GM21529 (cell line): ENCODE data around the gene PDE4A.
"Not testable (repeated sequence)": the region's sequence is repeated elsewhere in the genome, so short reads cannot be mapped to it uniquely, and the experiment has no call there.

Experiments
- ATAC-seq: cut with Tn5 transposase; IDR thresholded peaks from one replicate; pipeline ENCODE4 v1.9.1; 2021; ENCODE audit not compliant: unreplicated experiment

Gene PDE4A

DNA sequence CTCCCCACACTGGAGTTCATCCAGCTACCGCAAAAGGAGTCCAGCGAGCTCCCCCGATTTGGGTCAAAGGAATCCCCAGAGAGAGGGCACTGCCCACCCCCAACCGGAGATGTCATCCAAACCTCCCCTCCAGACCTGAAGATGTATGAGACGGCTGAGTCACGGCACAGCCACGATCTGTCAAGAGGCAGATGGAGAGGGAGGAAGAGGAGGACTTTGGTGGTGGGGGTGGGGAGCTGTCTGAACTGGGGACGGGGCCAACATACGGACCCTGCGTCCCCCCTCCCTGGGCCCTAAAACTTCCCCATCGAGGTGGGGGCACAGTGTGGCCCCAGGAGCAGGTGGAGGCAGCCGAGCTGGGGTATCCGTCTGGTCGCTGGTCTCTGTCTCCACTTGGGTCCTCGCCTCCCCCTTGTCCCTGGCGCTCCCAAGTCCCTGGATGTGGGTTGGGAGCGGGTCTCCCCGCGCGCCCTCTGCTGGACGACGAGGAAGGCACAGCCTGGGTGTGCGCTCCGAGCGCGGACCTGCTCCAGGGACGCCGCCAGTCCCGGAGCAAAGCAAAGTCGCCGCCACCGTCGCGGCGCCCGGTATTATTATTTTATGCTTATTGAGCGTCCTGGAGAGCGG lies 3.8 kb downstream of the PDE4A start:
- ATAC-seq = peak; percentile 39

DNA sequence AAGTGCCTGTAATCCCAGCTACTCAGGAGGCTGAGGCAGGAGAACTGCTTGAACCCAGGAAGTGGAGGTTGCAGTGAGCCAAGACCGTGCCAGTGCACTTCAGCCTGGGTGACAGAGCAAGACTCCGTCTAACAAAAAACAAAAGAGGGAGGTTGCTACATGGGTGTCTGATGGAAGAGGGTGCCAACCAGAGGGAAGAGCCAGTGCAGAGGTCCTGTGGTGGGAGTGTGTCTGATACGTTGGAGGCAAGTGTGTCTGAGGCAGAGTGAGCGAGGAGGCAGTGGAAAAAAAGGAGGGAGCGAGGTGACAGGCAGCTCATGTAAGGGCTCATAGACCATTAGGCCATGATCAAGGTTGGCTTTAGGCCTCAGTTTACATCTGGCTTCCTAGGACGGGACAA lies 6.8 kb downstream of the PDE4A start:
- no peak for ATAC-seq

DNA sequence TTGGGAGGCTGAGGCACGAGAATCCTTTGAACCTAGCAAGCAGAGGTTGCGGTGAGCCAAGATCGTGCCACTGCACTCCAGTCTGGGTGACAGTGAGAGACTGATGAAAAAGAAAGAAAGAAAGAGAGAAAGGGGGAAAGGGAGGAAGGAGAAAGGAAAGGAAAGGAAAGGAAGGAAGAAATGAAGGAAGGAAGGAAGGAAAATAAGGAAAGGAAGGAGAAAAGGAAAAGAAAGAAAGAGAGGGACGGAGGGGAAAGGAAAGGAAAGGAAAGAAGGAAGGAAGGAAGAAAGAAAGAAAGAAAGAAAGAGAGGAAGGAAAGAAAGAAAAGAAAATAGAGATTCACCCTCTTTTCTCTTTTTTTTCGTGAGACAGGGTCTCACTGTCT lies 8.7 kb downstream of the PDE4A start:
- ATAC-seq = no peak

DNA sequence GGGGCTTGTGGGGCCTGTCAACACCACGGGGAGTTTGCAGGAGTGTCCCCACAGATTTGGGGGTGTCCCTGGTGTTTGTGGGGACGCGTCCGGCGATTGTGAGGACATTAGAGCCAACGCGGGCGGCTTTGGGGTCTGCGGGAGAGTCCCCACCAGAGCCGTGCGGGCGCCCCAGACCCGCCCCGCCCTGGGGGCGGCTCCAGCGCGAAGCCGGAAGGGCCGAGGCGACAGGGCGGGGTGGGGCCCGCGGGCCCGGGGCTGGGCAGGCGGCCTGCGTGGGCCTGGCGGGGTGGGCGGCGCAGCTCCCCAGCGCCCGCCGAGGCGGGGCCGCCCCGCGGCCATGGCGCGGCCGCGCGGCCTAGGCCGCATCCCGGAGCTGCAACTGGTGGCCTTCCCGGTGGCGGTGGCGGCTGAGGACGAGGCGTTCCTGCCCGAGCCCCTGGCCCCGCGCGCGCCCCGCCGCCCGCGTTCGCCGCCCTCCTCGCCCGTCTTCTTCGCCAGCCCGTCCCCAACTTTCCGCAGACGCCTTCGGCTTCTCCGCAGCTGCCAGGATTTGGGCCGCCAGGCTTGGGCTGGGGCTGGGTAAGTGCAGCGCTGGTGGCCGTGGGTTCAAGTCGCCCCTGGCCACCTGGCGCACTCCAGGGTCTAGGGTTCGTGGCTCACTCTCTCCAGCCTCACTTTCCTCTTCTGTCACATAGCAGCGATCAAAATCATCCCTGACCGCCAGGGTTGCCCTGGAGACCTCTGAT lies 10.3 kb downstream of the PDE4A start:
- no peak for ATAC-seq

DNA sequence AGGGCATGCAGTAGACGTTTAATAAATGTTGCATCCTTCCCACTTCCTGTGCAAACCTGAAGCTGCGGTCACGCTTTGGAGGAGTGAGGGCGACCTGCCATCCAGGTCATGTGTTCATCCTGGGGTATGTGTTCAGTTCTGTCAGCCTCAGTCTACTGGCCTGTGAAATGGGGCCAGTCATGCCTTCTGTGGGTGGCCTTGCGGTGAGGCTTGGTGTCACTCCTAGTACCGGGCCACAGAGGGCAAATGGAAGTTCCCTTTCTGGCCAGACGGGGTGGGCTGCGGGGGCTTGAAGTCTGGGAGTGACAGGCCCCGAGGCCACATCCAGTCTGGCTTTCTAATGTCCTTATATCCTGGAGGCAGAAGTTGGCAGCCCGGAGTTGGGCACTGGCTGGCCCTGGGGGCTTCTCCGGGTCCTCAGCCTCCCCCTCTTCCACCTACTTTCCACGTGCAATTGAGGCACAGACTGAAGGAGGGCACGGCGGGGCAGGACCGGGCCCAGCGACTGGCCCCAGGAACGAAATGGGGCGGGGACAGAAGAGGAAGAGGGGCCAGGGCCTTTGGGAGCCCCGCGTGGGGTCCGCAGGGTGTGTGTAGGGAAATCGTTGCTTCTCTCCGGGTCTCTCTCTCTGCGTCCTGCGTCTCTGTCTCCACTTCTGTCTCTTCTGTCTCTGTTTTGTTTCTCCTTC lies 11.1 kb downstream of the PDE4A start:
- ATAC-seq = no peak

DNA sequence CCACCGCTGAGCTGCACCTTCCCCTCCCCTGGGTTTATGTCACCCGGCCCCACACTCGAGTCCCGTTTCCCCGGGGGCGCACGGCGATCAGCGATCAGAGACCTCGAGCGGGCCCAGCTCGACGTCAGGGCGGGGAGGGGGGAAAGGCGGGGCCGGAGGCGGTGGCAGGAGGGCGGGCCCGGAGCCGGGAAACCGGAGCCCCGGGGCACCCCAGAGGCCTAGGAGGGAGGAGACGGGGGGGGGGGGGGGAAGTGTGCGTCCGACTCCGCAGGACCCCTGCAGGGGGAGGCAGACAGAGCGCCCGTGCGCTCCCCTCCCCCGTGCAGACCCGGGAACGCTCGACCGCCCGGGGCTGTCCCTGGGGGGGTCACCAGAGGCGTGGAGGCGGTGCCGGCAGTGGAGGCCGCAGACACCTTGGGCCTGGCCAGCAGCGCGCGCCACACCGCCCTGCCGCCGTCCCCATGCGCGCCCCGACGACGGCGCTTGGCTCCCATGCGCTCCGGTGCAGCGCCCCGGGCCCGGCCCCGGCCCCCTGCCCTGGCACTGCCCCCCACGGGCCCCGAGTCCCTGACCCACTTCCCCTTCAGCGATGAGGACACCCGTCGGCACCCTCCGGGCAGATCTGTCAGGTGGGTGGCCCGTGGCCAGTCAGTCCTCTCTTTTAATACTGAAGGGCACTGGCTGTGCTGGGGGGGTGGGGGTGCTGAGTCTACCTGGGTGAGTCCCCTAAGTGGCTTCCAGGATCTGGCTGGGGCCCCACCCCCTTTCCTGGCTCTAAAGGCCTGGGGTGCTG lies 11.8 kb downstream of the PDE4A start:
- no peak for ATAC-seq

DNA sequence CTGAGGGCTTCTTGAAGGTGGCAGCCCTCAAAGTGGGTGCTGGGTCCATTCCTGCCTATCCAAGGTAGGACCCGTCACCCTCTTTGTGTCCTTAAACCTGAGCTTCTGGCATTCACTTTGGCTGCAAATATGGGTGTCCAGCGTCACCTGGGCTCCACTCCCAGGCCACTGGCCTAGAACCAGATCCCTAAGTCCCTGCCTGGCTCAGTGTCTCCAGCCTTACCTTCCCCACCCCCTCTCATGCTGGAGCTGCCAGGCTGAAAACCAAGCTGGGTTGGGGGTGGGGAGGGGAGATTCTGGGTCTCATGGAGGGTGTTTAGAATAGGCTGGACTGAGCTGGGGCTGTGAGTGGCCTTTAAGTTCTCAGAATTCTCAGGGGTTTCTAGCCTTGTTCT lies 12.4 kb downstream of the PDE4A start:
- ATAC-seq = no peak

DNA sequence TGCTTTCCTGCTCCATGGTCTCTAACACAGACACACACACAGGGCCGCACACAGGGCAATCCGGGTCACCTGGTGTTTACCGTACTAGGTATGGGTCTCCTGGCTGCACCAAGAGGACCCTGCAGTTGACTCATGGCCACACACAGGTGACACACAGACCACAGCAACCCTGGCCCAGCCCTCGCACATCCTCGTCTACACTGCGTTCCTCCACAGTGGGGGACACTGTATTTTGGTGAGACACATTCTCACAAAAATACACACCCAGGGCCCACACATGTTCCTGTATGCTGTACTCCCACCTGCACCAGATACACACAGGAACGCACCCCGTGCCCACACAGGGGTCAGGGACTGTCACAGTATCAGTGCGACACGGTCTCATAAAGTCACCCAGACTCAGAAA lies 12.8 kb downstream of the PDE4A start:
- ATAC-seq = no peak

DNA sequence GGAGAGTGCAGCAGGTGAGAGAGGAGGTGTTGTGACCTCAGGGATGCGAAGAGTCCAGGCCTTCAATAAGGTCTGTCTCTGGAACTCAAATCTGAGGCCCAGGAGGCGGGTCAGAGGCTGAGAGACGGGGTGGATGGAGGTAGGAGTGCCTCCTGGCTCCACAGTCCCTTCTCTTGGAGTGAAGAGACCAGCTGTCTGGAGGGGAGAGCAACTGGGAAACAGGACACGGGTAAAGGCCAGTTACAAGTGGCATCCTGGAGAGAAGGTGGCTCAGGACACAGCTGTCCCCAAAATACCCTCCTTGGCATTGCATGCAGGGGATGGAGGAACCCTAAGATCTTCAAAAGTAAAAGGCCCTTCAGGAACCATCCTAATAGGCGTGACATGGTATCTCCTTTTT lies 19.2 kb downstream of the PDE4A start:
- ATAC-seq = no peak

DNA sequence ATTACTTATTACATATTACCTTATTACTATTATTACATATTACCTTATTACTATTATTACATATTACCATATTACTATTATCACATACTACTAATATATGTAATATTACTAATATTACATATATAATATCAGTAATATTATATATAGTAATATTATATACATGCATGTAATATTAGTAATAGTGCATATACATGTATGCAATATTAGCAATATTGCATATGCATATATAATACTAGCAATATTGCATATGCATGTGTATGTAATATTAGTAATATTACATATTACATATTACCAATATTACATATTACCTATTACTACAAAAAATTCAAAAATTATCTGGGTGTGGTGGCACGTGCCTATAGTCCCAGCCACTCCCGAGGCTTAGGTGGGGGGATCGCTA lies 22.4 kb downstream of the PDE4A start:
- ATAC-seq = no peak

DNA sequence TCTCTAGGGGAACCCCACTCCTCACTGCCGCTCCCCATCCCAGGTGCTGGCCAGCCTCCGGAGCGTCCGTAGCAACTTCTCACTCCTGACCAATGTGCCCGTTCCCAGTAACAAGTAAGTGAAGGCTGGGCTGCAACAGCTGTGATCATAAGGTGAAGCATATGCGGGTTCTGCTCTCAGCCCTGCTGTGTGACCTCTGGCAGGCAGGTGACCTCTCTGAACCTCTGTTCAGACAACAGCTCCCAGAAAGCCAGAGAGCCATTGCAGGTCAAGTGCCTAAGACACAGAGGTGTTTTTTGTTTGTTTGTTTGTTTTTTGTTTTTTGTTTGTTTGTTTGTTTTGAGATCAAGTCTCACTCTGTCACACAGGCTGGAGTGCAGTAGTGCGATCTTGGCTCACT lies 28.7 kb downstream of the PDE4A start:
- no peak for ATAC-seq

DNA sequence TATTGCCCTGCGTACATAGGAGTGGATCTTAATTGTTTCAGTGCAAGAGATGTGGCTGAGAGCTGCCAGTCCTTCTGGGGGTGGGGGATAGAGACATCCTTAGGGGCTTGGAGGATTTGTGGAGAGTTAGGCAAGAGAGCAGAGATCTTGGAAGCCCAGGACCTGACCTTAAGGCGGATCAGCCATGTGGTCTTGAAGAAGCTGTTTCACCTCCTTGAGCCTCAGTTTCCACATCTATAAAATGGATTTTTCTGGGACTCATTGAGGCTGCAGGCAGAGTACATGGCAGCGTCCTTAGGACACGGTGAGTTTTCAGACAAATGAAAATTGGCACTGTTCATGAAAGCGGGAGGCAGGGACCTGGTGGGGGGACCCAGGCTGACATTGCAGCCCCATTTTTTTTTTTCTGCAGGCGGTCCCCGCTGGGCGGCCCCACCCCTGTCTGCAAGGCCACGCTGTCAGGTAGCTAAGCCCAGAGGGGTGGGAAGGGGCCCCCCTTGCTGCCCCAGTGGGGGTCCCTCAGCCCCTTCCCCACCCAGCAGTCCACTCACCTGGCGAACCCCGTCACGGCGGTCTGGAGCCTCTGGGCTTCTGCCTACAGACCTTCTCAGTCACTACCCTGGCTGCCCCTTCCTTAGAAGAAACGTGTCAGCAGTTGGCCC lies 30.0 kb downstream of the PDE4A start:
- ATAC-seq = no peak

DNA sequence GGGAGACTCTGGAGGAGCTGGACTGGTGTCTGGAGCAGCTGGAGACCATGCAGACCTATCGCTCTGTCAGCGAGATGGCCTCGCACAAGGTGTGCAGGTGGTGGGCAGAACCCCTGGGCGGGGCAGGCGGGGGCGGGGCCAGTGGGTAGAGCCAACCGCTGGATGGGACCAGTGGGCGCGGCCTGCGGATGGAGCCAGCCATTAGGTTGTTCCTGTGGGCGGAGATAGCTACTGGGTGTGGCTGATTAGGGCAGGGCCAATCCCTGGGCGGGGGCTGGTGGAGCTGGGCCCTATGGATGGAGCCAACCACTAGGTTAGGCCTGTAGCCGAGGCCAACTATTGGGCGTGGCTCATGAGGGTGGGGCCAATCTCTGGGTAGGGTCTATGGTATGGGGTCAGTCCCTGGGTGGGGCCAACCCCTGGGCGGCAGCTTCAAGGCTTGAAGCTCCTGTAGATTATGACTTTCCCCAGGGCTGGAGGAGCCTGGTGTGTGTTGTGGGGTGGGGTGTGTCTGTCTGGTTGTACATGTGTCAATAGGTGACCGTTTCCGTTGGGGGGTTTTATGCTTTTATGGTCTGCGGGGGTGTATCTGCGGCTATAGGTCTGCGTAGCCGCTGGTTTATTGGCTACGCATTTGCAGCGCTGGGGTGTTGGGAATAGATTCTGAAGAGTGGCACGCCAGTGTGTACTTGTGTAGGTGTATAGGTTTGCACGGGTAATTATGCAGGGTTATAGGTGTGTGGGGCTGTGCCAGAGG lies 30.7 kb downstream of the PDE4A start:
- ATAC-seq = no peak

DNA sequence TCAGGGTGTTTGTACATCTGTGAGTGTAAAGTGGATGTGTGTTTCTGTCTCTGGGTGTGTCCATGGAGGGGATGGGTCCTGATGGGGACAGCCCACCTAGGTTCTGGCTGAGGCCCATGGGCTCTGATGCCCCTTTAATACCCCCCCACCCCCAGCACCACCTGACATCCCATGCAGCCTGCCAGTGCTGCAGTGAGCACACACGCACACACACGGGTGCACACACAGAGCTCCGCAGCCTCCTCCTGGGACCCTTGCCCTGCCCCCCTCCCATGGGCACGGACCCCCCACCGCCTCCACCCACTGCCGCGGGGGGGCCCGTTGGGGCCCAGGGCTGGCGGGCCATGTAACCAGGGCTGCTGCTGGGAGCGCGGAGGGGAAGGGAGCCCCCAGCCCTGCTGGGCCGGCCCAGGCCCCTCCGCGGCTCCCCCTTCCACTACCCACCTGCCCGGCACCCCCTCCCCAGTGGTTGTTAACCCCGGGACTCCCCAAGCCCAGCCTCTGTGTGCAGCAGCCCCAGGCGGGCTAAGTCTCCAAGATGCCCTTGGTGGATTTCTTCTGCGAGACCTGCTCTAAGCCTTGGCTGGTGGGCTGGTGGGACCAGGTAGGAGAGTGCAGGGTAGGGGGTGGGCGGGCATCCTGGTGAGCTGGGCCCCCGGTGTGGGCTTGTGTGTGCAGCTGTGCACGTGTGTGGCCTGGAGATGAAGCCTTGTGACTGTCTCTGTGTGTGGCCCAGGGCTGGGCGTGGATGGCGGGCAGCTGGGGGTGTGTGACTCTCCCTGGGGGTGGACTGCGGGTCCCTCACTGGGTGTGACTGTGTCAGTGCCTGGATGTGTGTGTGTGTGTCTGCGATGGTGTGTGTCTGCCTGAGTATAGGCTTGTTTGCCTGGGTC lies 32.6 kb downstream of the PDE4A start:
- ATAC-seq = no peak

DNA sequence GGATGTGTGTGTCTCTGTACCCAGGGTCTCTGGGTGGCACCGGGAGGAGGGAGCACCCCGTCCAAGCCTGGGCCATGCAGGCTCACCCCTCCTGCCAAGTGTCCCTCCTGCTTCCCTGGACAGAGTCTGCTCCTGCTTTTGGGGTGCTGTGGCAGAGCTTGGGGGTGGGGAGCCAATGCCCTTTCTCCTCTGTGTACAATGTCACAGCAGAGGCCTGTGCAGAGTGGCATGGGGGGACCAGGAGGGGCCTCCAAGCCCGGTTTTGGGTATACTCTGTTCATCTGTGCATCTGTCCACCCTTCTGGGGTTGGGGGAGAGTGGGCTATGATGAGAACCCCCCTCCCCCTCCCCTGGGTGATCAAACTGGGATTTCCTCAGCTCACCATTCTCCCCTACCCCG lies 33.5 kb downstream of the PDE4A start:
- ATAC-seq = no peak

DNA sequence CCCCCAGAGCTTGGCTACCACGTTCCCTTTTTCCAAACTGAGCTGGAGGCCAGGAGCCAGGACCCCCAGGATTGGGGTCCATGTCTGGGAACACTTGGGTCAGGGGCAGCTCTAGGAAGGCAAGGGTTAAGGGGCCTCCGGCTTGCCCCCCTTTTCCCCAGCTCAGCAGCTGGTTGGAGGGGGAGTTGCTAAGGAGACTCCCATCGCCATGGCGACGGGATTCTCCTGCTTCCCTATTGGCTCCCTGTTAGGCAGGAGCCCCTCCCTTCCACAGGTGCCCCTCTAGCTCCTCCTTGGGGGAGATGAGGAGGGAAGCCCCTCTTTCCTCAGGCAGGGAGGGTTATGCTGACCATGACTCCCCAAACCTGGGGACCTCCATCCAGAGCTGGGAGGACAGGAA lies 33.9 kb downstream of the PDE4A start:
- ATAC-seq = no peak

DNA sequence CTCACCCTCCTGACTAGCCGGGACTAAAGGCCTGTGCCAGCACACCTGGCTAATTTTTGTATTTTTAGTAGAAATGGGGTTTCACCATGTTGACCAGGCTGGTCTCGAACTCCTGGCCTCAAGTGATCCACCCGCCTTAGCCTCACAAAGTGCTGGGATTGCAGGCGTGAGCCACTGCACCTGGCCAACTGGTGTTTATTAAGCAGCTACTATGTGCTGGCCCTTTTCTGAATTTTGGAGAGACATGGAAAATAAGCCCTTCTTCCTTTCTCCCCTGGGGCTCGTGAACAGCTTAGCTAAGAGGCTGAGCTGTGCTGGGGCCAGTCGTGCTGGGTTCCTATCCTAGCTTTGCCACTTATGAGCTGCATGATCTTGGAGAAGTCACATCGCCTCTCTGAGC lies 38.4 kb downstream of the PDE4A start:
- ATAC-seq = not testable (repeated sequence)

DNA sequence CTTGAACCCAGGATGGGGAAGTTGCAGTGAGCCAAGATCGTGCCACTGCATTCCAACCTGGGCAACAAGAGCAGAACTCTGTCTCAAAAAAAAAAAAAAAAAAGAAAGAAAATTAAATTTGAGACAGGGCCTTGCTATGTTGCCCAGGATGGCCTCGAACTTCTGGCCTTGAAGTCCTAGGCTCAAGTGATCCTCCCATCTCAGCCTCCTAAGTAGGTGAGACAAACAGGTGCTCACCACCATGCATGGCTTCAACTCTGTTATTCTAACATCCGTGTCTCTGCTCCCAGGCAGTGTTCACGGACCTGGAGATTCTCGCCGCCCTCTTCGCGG lies 40.3 kb downstream of the PDE4A start:
- no peak for ATAC-seq
